ENCODE results near the gene ELL2. TPM values are rescaled to one million over a fixed set of nuclear protein-coding genes. Genes with fewer than 3 reads are reported as not detected.

The ELL2 gene
- total RNA-seq, 1 experiment from 2014 or later = 27.5 TPM

DNA sequence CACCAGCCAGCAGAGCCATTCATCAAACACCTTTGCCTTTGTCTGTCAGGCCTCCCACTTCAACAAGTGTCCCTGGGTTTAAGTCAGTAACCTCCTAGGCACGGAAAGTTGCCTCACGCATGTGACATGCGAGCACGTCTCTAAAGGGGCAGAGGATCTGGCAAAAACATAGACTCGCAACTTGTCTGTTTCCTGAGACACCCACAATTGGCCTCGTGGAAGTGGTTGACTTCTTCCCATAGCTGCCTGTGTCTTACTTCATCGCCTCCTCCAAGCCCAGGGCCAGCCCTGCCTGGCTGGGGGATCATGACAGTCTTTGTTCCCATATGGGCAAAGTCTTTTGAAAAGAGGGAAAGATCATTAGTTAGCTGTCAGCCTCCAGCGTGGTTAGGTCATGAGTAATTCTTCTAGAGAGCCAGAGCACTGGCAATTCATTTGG lies 103.6 kb downstream of the ELL2 start:
- Histone ChIP-seq H3K9me3 (ENCODE audit: control insufficient read depth, low read depth, low read length) (no peaks in the 10 kb centered on the region), H3K18ac (ENCODE audit: insufficient read length, low read depth, low read length) (no peak overlapping the region), H2AK5ac (ENCODE audit: insufficient read length, low read length) (no peak overlapping the region), H3K4me2 (ENCODE audit: insufficient read depth, insufficient read length, low read length) (no peak overlapping the region), H3K23ac (ENCODE audit: insufficient read length, low read depth, low read length) (no peak overlapping the region), H3K79me2 (ENCODE audit: insufficient read depth, low read length) (no peaks in the 10 kb centered on the region), H2AFZ (ENCODE audit: low read length) (no peak overlapping the region), H2BK120ac (ENCODE audit: low read depth, low read length, poor library complexity, severe bottlenecking) (no peak overlapping the region), H4K91ac (ENCODE audit: insufficient read length, low read depth, low read length) (no peak overlapping the region), H3K27ac (ENCODE audit: insufficient read length, low read depth, low read length) (no peak overlapping the region), H3K27me3 (ENCODE audit: insufficient read depth, low read length) (no peaks in the 10 kb centered on the region), H4K5ac (ENCODE audit: insufficient read length, low read depth, low read length) (no peak overlapping the region), H4K8ac (replicated peaks; ENCODE audit: insufficient read length, low read depth, low read length) (no peak overlapping the region), H3K4me1 (ENCODE audit: insufficient read depth, low read length) (0 out of 2 replicates have a peak, but pooled peaks cover under 1% of the 10 kb centered on the region), H4K20me1 (ENCODE audit: control insufficient read depth, insufficient read depth, insufficient read length) (no peaks in the 10 kb centered on the region), H2BK5ac (ENCODE audit: insufficient read length, low read length) (no peak overlapping the region), H3K4ac (ENCODE audit: low read depth, low read length) (no peak overlapping the region), H2BK15ac (ENCODE audit: low read depth, low read length) (no peak overlapping the region), H2BK20ac (ENCODE audit: low read depth, low read length, poor library complexity, severe bottlenecking) (no peak overlapping the region), H3K9ac (ENCODE audit: extremely low read depth, insufficient read length, low read length) (no peak overlapping the region), H3K79me1 (ENCODE audit: insufficient read depth, low read depth, low read length, poor library complexity, severe bottlenecking) (no peaks in the 10 kb centered on the region), H3T11ph (ENCODE audit: low read length) (no peak overlapping the region), H2BK12ac (ENCODE audit: insufficient read length, low read depth, low read length) (no peak overlapping the region), H3K56ac (ENCODE audit: insufficient read length, low read depth, low read length) (no peak overlapping the region), H3K23me2 (ENCODE audit: insufficient read length, low read depth, low read length, poor library complexity, severe bottlenecking) (no peaks in the 10 kb centered on the region), H3K14ac (ENCODE audit: insufficient read depth, low read length) (no peak overlapping the region)
- peak overlapping the region in 1 of 3 experiments; percentile 24; a peak in 1 of 7 replicates for H3K27ac Mint-ChIP-seq
- H3K36me3 Mint-ChIP-seq (ENCODE audit: insufficient read depth in 1 of 3, low read depth in 3 of 3) = no peaks in the 10 kb centered on the region
- H3K4me1 Mint-ChIP-seq = peaks cover 22 to 24% of the 10 kb centered on the region in 2 experiments
- TF ChIP-seq, protein P1, sequence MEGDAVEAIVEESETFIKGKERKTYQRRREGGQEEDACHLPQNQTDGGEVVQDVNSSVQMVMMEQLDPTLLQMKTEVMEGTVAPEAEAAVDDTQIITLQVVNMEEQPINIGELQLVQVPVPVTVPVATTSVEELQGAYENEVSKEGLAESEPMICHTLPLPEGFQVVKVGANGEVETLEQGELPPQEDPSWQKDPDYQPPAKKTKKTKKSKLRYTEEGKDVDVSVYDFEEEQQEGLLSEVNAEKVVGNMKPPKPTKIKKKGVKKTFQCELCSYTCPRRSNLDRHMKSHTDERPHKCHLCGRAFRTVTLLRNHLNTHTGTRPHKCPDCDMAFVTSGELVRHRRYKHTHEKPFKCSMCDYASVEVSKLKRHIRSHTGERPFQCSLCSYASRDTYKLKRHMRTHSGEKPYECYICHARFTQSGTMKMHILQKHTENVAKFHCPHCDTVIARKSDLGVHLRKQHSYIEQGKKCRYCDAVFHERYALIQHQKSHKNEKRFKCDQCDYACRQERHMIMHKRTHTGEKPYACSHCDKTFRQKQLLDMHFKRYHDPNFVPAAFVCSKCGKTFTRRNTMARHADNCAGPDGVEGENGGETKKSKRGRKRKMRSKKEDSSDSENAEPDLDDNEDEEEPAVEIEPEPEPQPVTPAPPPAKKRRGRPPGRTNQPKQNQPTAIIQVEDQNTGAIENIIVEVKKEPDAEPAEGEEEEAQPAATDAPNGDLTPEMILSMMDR (conservative IDR thresholded peaks at IDR 0.05) = no peak
- WGBS (ENCODE audit: extremely low coverage, insufficient read length, low lambda C conversion rate) = no CpG with 5 or more reads among the region's 8 CpGs
- H3K27me3 Mint-ChIP-seq (ENCODE audit: low read depth) = peaks cover 6% of the 10 kb centered on the region
- no peaks in the 10 kb centered on the region; a peak in 2 of 5 replicates for H3K9me3 Mint-ChIP-seq
- no peak for DNase-seq
- no peak overlapping the region for H3K4me3 Mint-ChIP-seq
